Tongue (tissue), 2 donors: ENCODE results near the gene CYBB. TPM values are rescaled to one million over a fixed set of nuclear protein-coding genes. Genes with fewer than 3 reads are reported as not detected.

Source experiments
- DNase-seq: peaks from one replicate; pipeline ENCODE4 v3.0.0-alpha.2; 2015
- total RNA-seq: library from RNA; depleted of rRNA; stranded (reverse); fragments of >200 nt; gene quantifications from one replicate; pipeline ENCODE4 v1.2.3, GENCODE V29; 2014

Gene CYBB
- total RNA-seq, 1 donor from 2014 or later = 9.3 TPM

DNA sequence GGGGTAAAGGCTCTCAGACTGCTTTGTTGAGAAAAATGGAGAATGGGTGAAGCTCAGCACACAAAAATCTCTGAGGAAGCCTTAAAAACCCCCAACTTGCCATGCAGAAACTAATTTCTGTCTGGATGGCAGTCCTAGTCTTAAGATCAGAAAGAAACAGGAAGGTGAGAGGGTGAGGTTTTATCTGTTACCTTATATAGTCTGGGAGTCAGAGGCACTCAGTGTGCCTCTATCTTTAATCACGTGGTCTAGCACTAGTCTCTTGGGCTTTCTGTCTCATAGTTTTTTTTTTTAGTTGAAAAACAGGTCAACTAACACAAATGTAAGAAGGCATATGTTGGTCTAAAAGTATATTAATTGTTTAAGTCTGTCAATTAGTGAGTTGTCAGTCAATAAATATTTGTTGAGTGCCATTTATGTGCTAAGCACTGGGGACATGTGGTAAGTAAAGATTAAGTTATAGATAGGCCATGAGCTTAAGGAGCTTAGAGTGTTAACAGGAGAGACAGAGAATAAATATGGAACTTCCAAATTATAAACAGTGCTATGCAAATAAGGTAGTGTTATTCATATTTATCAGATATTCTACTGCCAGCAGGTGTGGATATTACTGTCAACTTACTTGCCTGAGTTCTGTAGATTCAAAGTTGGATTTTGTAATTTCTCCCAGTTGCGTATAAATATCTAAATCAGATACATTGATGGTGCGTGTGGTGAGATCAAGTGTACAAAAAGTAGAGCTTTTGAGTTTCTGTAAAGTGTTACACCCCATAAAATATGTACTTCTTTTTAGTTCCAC lies 7.0 kb downstream of the CYBB start:
- no peak for DNase-seq

DNA sequence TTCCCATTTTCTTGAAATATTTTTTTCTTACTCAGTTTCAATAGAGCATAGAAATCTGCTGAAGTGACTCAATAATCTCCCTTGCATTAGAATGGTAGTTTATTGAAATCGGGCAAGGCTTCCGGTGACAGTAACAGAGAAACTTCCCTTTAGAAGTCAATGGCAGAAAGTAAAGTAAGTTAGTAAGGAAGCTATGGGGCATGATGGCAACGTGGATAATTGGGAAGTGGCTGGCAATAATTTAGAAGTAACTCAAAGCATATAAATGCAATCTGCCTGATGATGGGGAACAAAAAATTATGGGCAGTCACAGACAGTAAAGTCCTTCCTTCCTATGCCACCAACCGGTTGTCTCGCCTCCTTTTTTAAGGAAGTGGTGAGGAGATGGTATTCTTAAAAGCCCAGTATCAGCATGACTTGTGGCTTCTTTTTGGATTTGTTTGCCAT lies 7.6 kb downstream of the CYBB start:
- no peak for DNase-seq

DNA sequence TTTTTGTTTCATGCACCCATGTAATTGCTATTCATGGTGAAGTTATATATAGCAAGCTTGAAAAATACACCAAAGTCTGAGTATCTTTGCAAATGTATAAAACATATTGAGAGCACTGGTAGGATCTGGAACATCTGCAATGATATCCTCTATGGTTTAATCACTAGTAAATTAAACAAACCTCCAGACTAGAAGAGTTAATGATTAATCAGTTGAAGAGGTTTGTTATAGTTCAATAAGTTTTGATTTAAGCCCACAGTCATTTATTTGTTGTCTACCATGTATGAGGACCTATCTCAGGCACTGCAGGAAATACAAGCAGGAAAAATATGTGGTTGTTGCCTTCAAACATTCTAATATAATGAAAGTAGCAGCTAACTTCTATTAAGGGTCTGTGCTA lies 16.5 kb downstream of the CYBB start:
- DNase-seq = no peak

DNA sequence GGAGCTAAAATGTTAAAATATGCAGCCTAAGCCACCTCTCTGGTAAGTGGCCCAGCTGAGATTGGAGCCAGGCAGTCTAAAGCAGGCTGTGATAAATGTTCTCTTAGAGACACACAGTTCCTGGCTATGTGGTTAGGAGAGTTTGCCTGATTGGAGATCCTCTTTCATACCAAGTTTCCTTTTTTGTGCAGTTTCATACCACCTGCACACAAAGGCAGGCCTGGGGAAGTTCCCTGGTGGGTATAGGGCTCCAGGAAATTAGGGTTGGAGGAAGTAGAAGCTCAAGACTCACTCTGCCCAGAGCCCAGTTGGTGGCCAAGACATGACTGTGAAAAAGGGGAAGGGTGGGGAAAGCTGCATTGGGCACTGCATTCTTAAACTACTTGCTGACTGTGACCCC lies 16.9 kb downstream of the CYBB start:
- DNase-seq = no peak

DNA sequence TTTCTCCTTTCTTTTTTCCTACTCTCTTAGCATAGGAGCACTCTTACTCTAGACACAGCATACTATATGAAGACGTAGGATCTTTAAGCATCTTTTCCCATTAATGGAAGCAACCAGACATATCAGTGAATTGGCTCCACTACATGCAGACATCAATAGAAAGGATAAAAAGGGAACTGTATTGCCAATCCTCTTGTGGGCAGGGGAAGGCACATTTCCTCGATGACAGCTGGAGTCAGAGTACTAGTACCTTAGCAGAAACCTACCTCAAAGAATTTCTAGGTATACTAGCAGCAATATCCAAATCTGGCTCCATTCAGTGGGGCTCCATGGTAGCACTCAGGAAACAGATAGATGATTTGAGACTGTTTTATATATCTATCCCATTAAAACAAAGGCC lies 20.1 kb downstream of the CYBB start:
- DNase-seq = no peak

DNA sequence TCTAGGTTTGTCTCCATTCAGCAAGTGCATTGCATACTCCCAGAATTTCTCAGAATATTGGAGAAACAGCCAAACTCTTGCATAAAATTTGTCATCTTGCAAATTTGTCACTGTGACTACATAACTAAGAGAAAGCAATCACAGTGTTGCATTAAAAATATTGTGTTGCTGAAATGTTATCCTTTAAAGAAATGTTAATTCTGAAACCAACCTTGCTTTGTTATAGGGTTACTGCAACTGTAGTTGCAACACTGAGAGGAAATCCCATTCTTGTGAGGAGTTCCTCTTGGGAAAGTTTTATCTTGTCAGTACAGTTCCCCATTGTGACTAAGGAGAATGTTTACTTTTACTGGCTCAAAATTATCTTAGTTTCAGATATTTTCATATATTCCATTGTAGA lies 20.9 kb downstream of the CYBB start:
- no peak for DNase-seq

DNA sequence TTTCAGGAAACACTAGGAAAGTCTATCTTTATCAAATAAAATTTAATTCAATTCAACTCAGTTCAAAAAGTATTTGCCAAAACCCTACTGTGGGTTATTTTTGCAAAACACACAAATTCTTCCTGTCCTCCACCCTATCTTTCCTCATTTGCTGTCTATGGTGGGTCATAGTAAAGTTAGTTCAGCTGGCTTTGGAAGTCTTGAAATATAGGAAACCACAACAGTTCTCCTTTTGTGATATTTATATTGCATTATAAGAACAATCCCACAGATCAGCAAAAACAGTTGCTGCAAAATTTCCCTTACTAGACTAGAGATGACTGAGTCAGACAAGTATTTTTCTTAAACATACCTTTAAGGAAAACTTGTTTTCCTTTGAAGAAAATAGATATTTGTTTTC lies 22.2 kb downstream of the CYBB start:
- no peak for DNase-seq

DNA sequence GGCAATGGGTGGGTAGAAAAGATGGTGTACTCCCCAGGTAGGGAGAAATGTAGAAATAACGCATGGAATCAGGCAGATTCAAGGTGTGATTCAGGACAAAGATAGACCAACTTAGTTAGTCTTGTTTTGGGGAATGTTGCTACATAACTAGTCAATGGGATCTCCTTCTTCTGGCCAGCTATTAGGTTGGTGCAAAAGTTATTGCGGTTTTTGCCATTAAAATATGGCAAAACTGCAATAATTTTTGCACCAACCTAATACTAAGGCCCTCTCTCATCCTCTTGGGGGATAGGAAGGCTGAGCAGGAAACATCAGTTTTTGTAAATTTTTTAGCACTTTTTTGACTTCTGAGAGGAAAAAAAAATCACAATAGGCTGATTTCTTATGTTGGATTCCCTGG lies 23.2 kb downstream of the CYBB start:
- no peak for DNase-seq

DNA sequence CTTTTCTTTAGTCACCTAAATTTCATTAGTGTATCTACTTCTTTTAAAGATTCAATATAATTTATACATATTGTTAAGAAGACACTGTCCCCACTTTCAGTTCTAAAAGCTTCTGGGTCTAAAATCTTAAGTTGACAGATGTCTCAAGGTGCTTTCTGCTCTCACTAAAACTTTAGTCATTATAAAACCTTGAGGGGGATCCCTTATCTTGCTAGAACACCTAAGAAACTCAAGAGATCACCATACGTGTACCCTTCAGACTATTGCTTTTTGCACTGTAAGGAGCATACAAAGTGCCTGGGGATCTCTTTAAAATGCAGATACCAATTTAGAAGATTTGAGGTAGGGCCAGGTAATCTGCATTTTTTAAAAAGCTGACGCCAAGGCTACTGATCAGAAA lies 30.1 kb downstream of the CYBB start:
- no peak for DNase-seq

DNA sequence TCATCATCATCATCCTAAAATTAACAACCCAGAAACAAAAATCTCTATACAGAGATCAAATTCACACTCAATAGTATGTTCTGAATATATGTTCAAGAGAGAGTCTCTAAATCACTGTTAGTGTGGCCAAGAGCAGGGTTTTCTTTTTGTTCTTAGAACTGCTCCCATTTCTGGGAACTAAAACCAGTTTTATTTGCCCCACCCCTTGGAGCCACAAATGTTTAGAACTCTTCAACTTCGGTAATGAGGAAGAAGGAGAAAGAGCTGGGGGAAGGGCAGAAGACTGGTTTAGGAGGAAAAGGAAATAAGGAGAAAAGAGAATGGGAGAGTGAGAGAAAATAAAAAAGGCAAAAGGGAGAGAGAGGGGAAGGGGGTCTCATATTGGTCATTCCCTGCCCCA lies 32.3 kb downstream of the CYBB start:
- DNase-seq = no peak

DNA sequence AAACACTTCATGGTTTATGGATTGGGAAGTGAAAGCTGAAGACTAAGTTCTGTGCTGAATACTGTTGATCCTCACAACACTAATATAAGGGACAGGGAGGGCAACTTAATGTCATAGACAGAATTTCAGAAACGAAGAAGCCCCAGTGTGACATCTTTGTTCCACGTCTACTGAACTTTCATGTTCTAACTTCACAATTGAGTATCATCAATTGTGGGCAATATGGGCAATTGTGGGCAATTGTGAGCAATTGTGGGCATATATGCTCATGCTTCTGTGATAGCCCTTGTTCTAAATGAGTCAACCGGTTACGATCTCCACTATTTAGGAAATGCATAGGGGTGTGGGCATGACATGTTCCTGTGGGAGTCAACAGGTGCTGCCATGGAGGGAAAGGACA lies 33.7 kb downstream of the CYBB start:
- no peak for DNase-seq

DNA sequence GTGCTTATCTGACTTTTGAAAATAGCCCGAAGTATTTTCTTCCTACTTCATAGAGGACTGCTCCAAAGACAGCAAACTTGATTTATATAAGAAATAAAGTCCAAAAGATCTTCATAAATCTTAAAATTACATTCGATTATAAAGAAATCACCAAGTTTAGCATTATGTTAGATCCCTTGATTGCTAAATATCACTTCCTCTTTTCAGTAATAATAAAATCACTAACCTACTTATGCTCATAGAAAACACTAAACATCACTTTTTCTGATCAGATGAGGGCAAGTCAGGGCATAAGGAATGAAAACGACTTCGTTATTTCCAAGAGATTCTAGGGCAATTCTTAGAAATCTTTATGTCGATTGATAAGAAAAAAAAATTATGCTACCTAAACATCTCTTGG lies 35.5 kb downstream of the CYBB start:
- no peak for DNase-seq

DNA sequence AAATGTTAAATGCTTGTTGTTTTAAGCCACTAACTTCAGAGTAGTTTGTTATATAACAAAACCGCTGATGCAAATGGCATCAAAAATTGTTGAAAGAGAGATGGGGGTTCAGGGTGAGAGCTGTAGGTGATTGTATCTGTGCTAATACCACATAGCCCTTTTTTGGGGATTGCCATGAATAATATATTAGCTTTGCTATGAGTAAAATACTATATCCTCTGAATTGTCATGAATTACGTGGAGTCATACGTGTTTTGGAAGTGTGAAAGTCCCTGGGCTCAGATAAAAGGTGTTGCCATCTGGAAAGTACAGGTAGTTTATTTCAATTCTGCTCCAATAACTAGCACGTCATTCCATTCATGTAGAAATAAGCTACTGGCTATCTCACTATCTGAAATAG lies 36.9 kb downstream of the CYBB start:
- DNase-seq = no peak

DNA sequence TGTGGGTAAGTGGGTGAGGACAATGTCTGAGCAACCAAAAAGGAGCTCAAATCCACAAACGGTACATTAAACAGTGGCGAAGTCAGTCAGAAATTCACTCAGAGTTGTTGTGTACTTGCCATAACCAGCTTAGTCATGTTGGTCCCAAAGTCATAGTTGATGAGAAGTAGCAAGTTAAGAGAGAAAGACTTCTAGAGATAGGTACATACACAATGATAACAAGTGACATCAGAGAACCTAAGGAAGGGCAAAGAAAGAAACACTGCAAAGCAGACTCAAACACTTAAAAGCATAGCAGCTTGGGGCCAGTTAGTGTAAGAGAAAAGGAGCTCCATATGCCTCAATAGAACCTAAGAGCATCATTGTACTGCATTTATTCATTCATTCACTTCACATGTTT lies 37.3 kb downstream of the CYBB start:
- no peak for DNase-seq

DNA sequence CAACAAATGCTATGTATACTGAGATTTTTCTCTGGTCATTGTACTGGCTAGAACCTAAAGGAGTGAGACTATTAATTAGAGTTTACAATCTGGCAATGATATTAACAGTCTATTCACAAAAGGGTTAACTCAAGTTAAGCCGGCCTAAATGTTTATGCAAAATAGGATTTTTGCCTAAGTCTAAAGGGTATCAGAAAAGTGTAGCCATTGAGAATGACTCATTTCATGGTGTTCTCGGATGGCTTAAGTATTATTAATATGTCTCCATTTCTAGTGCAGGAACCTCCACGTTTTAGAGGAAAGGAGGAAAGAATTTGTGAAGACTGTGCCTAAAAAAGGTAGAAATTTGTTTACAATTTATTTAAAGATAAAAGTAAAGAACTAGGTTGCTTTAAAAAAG lies 37.7 kb downstream of the CYBB start:
- no peak for DNase-seq

DNA sequence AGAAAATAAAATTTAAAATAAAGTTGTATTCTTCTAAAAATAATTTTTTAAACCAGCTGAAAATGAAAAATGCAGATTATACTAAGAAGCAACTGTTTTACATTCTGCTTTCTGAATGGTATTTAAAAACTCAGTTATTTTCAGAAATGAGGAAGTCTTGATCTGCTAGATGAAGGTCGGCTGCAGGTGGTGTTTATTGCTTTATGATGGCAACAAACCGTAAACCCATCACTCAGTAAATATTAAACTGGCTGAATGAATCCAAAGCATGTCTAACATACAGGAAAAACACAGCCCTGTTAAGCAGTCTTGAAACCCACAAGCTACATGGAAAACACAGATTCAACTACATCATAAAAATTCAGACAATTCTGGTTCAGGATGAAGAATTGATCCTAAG lies 38.2 kb downstream of the CYBB start:
- DNase-seq = no peak

DNA sequence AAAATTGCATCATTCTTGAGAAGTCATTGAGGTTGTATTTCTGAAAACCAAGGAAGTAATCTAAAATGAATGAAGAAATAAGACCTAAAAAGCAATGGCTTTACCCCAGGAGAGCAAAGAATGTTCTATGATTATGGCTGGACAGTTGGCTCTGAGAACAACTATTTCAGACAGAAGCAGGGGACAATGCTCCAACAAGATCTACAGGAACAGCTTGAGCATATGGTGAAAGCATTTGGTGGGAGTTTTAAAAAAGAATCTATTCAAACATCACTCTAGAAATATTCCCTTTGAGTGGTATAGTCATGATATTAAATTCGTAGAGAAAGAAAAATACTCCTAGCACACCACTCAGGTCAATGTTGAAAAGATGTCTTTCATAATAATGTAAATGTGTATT lies 40.8 kb downstream of the CYBB start:
- no peak for DNase-seq

DNA sequence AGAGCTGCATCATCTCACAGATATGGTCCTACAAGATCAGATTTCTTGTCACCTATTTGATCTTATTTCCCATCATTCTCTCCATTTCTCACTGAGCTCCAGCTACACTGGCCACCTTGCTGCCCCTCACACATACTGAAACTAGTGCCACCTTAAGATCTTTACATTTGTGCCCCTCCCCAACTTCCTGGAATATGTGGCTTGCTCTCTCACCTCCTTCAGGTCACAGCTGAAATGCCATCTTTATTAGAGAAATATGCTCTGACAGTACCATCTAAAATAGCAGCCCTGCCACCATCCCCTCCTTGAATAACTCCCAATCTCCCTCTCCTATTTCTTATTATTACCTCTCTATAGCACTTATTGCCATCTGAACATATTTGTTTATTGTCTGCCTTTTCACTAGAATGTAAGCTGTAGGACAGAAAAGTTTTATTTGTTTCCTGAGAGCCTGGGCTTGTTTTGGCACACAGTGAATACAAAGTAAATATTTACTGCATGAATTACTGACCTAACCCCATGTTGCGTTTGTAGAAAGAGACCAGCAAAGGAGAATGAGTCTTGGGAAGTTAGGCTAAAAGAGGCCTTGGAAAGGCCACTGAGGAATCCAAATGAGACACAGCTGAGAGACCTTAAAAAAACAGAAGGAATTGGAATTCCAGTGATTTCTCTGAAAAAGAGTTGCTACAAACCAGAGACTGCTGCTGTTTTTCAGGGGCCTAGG lies 44.8 kb downstream of the CYBB start:
- DNase-seq = peak; percentile 2

DNA sequence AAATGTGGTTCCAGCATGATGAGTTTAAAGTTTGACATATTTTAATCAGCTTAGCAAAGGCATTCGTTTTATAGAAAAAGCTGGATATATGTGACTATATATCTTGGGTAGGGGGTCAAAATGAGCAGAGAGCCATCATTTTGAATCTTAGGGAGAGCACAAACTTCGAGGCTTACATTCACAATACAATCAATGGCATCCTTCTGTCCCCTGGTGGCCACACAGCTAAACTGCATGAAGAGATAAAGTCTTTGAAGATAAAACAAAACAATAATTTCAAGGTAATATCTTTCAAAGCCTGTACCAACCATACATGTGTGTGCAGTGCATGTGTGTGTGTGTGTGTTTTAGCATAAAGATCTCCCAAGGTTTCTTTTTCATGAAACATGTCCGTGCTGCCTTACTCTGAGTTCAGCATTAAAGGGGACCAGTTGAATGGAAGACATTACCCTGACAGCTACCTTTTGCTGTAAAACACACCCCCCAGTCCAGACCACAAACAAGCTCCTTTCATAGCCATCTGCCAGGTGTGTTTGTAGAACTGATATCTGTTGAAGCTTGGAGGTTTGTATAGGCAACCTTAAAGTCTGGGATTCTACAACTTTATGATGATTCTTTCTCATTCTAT lies 45.5 kb downstream of the CYBB start:
- DNase-seq = peak; percentile 46

DNA sequence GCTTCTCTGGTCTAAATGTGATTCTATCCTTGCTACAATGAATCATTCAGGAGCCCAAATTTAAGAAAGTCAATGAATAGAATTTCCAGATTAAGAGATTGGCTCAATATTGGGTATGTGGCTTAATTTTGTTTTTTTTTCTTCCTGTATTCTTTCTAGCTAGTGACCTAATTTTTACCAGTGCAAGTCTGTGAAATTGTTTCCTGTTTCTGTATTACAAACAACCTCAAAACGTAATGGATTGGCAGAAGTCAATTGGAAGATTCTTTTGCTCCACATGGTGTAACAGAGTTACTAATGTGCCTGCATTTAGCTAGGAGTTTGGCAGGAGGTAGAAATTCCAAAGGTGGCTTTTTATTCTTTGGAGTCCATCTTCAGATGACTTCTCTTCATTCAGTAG lies 49.9 kb downstream of the CYBB start:
- no peak for DNase-seq

DNA sequence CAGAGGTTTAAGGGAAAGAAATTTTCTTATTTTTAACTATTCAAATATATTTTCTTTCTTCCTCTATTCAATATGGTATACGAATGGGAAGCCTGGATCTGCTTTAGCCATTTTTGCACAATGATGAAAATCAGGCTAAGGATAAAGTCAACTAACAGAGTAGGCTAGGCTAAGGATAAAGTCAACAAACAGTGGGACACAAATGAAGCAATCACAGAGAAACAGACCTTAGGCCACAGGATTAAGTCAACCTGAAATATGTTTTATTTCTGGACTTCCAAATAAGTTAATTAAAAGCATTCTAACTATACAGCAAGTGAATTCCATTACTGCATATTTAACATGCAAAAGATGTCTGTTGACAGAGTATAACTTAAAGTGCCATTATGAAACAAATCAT lies 50.5 kb downstream of the CYBB start:
- no peak for DNase-seq

DNA sequence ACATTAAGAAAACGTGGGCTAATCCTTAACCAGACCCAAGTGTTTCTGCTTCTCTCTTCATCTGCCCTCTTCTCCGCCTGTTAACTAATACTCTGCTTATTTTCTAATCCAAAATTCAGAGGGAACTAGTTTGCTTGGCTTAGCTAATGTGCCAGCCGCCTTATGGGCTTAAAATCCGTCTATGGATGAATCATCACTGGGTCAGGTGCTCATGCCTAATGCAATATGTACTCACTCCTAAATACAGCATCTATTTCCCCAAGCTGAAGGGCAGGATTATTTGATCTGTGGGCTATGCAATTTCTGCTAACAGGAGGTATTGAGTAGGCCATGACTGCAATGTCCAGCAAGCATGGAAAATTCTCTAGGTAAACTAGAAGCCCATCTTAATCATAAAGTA lies 55.1 kb downstream of the CYBB start:
- DNase-seq = no peak

DNA sequence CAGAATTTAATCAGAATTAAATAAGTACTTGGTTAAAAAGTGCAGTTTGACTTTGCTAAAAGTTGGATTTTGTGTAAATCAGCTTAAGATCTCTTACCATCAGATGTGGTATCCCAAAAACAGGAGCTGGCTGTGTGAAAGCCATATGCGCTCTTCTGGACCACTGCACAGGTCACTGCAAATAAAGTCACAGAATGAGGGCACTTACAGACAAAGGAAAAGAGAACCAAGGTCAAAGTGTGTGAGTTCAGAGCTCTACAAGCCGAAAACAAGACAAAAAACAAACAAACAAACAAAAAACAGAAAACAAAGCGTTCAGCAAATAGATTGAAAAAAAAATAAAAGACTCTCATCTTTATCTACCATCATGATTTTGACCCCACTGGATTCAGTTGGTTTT lies 61.1 kb downstream of the CYBB start:
- no peak for DNase-seq

DNA sequence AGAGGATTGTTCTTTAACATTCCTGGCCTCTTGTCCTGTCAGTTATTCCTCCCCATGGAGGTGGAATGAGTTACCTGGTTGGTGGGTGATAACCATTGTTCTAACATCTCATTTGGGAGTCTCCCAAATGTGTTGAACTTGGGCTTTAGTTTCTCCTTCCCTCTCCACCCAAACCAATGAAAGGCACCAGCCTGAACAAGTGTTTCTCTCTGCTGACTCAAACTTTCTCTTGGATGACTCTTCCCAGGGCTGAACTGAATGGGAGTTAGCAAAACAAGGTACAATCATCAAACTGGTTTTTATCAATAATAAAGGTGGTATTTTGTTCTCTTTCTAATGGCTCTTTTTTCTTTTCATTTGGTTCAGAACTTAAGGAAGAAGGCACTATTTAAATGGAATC lies 64.8 kb downstream of the CYBB start:
- no peak for DNase-seq
